ENCODE measurements around the gene PRKAG3.

Gene PRKAG3

GRCh38 chr2:218839430-218839829, 7.8 kb upstream of the PRKAG3 start:
- H3K79me2 ChIP-seq (ENCODE audit: insufficient read depth, low read length), result no peaks in the 10 kb centered on the region
- H3K27ac ChIP-seq (ENCODE audit: low read length), result no peak overlapping the region
- no peaks in the 10 kb centered on the region for H3K9me3 ChIP-seq (ENCODE audit: insufficient read depth, low read length, severe bottlenecking)
- ATAC-seq (ENCODE audit: insufficient read depth, low read depth) (no peak), DNase-seq (no peak)
- no peaks in the 10 kb centered on the region for H4K20me1 ChIP-seq (ENCODE audit: insufficient read depth, low read length)
- peaks cover 17% of the 10 kb centered on the region for H3K27me3 ChIP-seq (ENCODE audit: insufficient read depth, low read length, poor library complexity)
- no peaks in the 10 kb centered on the region for H3K36me3 ChIP-seq (ENCODE audit: insufficient read depth, low read length)
- TF ChIP-seq CTCF (IDR thresholded peaks at IDR 0.05; ENCODE audit: borderline replicate concordance, extremely low read depth, low read length, poor library complexity, severe bottlenecking), result no peak
- no peak for TF ChIP-seq EZH2 (IDR thresholded peaks at IDR 0.05; ENCODE audit: borderline replicate concordance, low read depth, low read length, severe bottlenecking)
- H3K4me3 ChIP-seq (ENCODE audit: low read depth in 1 of 2, low read length in 2 of 2), result no peak overlapping the region
- no peak overlapping the region for H3K4me2 ChIP-seq (ENCODE audit: insufficient read depth, low read length)
- H3K4me1 ChIP-seq (ENCODE audit: insufficient read depth, low read length), result no peaks in the 10 kb centered on the region
- H2AFZ ChIP-seq (ENCODE audit: low read depth, low read length), result no peak overlapping the region
- no peak overlapping the region for H3K9ac ChIP-seq (ENCODE audit: low read depth, low read length)

- TF ChIP-seq EZH2 (IDR thresholded peaks at IDR 0.05; ENCODE audit: borderline replicate concordance, low read depth, low read length, severe bottlenecking) (no peak), CTCF (IDR thresholded peaks at IDR 0.05; ENCODE audit: borderline replicate concordance, extremely low read depth, low read length, poor library complexity, severe bottlenecking) (no peak)
- Histone ChIP-seq H3K9me3 (ENCODE audit: insufficient read depth, low read length, severe bottlenecking) (no peaks in the 10 kb centered on the region), H3K4me1 (ENCODE audit: insufficient read depth, low read length) (no peaks in the 10 kb centered on the region)
Measured at GRCh38 chr2:218837495-218837894, 5.9 kb upstream of the PRKAG3 start.

GRCh38 chr2:218834685-218835084, 3.1 kb upstream of the PRKAG3 start:
- H3K36me3 ChIP-seq (ENCODE audit: insufficient read depth, low read length), result no peaks in the 10 kb centered on the region
- ATAC-seq (ENCODE audit: insufficient read depth, low read depth), result no peak
- no peaks in the 10 kb centered on the region for H3K79me2 ChIP-seq (ENCODE audit: insufficient read depth, low read length)
- H3K27me3 ChIP-seq (ENCODE audit: insufficient read depth, low read length, poor library complexity), result peaks cover 36% of the 10 kb centered on the region
- TF ChIP-seq CTCF (IDR thresholded peaks at IDR 0.05; ENCODE audit: borderline replicate concordance, extremely low read depth, low read length, poor library complexity, severe bottlenecking) (no peak), EZH2 (IDR thresholded peaks at IDR 0.05; ENCODE audit: borderline replicate concordance, low read depth, low read length, severe bottlenecking) (no peak)
- H3K9me3 ChIP-seq (ENCODE audit: insufficient read depth, low read length, severe bottlenecking), result no peaks in the 10 kb centered on the region
- no peak for DNase-seq
- no peaks in the 10 kb centered on the region for H3K4me1 ChIP-seq (ENCODE audit: insufficient read depth, low read length)
- no peak overlapping the region for H3K27ac ChIP-seq (ENCODE audit: low read length)
- no peaks in the 10 kb centered on the region for H4K20me1 ChIP-seq (ENCODE audit: insufficient read depth, low read length)
- H2AFZ ChIP-seq (ENCODE audit: low read depth, low read length), result no peak overlapping the region
- no peak overlapping the region for H3K4me3 ChIP-seq (ENCODE audit: low read depth in 1 of 2, low read length in 2 of 2)
- no peak overlapping the region for H3K9ac ChIP-seq (ENCODE audit: low read depth, low read length)
- H3K4me2 ChIP-seq (ENCODE audit: insufficient read depth, low read length), result no peak overlapping the region

More at GRCh38 chr2:218837495-218837894, 5.9 kb upstream of the PRKAG3 start:
- DNase-seq, result no peak
- no peak overlapping the region for H3K27ac ChIP-seq (ENCODE audit: low read length)
- no peaks in the 10 kb centered on the region for H4K20me1 ChIP-seq (ENCODE audit: insufficient read depth, low read length)
- H3K79me2 ChIP-seq (ENCODE audit: insufficient read depth, low read length), result no peaks in the 10 kb centered on the region
- no peak overlapping the region for H3K4me3 ChIP-seq (ENCODE audit: low read depth in 1 of 2, low read length in 2 of 2)
- H3K27me3 ChIP-seq (ENCODE audit: insufficient read depth, low read length, poor library complexity), result peaks cover 22% of the 10 kb centered on the region
- no peak overlapping the region for H3K4me2 ChIP-seq (ENCODE audit: insufficient read depth, low read length)
- H3K9ac ChIP-seq (ENCODE audit: low read depth, low read length), result no peak overlapping the region
- H2AFZ ChIP-seq (ENCODE audit: low read depth, low read length), result no peak overlapping the region
- no peaks in the 10 kb centered on the region for H3K36me3 ChIP-seq (ENCODE audit: insufficient read depth, low read length)
- no peak for ATAC-seq (ENCODE audit: insufficient read depth, low read depth)
